Stimulated activated CD8-positive, alpha-beta memory T cell treated with anti-CD3 and anti-CD28 coated beads, Interleukin-2, amount 100 ng/mL, for 1 hour (primary cell): ENCODE results near the gene GABRA6.
"Not testable (repeated sequence)": the region's sequence is repeated elsewhere in the genome, so short reads cannot be mapped to it uniquely, and the experiment has no call there.

Experiments
- DNase-seq, 2 donors: peaks; one replicate each; pipeline ENCODE4 v3.0.0-alpha.2; 2020; ENCODE audit warnings: low read depth in 2 of 2

The GABRA6 gene

GRCh38 chr5:161685461-161685860 lies at the start of gene GABRA6:
Gene GABRA6 (plus strand): TSS chr5:161685721. CDS start chr5:161685990, 269 bp downstream.
- DNase-seq: no peak

GRCh38 chr5:161637591-161637990 lies 47.9 kb upstream of the GABRA6 start:
- DNase-seq: no peak

DNA sequence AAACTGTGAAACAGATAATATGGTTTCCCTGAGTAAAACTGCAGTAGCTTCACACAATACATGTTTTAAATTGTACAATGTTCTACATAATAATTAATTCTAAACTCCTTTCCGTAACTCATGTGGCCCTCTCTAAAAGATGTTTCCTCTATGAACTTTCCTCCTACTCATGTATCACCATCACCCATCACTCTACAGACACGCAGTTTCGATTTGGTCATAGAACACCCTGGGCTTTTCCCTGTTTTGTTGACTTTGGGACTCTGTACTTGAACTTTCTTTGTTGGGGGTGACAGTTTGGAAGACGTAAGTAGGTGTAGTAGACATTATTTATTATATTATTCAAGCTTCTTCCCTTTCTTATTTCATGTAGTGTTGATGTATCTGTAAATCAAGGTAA lies 44.1 kb upstream of the GABRA6 start:
- no peak for DNase-seq

DNA sequence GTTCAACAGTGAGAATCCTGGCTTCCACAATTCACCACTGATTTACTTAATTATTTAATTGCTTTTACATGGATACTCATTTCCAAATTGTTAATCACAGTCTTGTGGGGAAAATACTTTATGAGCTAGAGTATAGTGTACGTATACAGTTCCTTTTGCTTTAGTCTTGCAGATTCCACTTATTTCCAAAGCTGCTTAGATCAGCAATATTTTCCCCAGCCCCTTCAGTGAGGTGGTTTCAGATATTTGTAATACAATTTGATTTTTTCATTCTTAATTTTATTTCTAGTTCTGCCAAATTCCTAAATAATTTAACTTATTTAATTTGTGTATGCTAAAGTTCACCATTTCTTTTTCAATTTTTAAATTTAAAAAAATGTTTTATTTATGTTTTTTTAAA lies 40.3 kb upstream of the GABRA6 start:
- no peak for DNase-seq

DNA sequence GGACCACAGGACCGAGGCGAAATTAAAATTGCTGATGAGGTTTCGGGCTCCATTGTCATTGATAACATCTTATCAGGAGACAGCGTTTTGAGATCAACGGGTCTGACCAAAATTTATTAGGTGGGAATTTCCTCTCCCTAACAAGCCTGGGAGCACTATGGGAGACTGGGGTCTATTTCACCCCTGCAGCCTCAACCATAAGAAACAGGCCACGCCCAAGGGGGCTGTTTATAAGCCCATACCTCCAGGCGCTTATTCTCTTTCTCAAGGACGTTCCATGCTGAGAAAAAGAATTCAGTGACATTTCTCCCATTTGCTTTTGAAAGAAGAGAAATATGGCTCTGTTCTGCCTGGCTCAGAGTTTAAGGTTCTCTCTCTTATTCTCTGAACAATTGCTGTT lies 33.6 kb upstream of the GABRA6 start:
- not testable (repeated sequence) for DNase-seq

DNA sequence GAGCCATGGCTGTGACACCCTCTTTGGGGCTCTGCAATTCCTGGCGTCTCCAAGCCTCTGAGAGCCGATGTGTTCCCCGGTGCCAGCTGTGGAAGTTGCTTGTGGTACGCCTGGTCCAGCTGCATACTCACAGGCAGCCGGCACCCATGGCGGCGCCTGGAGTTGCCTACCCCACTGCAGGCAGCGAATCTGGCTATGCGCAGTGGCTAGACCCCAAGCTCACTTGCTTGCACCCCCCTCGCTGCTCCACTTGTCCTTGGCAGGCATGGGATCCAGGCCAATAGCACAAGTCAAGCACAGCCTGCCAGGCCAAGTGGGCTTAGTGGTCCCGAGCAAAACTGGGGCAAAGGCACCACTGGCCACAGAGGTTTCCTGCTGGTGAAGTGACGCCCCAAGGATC lies 24.7 kb upstream of the GABRA6 start:
- DNase-seq: no peak

- no peak for DNase-seq
These were observed 22.1 kb upstream of the GABRA6 start for GRCh38 chr5:161663431-161663830.

DNA sequence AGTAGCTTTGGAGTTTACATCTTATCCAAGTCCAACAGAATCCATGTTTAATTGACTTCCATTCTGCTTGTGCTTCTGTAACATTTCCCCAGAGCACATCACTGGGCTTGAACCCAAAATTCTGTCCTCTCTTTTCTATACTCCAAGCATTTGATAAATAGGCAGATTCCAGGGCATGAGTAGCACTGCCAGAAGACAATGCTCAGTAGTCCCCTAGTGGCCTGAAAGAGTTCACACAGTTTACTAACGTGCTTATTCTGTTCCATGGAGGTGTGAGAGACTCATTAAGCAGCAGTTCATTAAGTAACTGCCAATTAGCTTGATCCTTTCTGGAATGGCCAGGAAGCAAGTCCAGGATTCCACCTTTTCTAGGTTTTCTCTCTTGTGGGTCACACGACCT lies 9.4 kb upstream of the GABRA6 start:
- no peak for DNase-seq

GRCh38 chr5:161686149-161686548 lies 628 bp downstream of the GABRA6 start:
- no peak for DNase-seq

- no peak for DNase-seq
These were observed 1.4 kb downstream of the GABRA6 start for GRCh38 chr5:161686881-161687280.

DNA sequence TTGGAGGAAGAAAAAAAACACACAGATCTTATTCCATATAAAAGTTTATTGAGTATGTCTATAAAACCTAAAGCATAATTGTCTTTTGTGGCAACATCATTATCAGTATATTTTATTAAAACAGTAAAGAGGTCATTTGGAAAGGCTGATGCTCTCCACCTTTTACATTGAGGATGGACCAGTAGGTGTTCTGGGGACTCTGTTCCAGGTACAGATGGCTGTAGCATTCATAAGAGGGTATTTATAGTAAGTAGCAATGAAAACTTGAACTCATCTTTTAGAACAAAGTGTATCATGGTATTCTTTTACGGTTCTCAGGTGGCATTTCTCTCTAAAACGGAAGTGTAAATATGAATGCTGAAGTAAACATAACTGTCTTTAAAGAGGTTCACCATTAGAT lies 1.8 kb downstream of the GABRA6 start:
- no peak for DNase-seq

- no peak for DNase-seq
These were observed 6.4 kb downstream of the GABRA6 start for GRCh38 chr5:161691911-161692310.

DNA sequence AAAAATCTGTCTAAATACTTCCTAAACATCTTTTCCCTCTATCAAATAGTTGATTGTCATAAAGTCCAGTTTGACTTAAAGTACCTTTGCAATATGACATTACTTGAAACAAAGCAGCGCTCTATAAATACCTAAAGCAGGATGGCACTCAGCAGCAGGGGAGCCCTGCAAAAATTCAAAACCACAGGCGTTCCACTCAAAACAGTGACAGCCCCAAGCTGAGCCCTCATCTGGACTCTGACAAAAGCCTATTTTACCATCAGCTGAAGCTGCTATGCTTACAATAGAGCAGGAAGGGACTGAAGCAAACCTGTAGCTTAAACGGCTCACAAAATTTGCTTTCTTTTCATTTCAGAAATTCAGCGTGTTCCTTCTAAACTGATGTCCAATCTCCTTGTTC lies 11.5 kb downstream of the GABRA6 start:
- no peak for DNase-seq

GRCh38 chr5:161700065-161700464 lies 14.5 kb downstream of the GABRA6 start:
- DNase-seq: no peak

DNA sequence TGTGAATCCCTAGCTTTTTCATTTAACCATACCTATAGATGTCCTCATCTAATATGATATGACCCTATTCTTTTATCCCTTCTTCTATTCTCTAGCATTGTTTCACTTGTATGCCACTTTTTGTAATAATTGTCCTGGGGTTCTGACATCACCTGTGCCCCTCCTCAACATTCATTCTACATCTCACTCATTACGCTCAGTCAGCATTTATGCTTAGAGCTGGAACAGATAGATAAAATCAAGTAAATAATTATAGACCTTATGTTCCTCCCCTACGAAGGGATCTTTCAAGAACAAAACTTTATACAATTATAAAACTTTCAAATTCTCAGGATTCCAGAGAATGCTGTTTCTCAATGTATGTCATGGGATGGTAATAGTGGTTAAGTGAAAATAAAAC lies 18.0 kb downstream of the GABRA6 start:
- no peak for DNase-seq

DNA sequence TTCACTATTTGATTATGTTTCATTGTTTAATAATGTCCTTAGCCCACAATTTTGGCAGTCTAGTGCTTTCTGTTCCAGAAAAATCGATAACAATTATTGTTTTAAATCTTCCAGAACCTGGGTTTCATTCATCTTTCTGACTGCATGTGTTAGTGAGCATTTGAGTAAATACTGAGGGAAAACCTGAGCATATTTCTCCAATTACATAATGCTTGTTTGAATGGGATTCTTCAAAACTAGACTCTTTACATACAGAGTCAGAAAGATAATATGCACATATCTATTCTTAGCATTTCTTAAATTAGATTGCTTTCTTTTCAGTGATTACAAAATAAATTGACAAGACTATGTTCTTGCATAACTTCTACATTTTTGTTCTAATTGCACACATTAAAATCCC lies 21.9 kb downstream of the GABRA6 start:
- DNase-seq: no peak

- no peak for DNase-seq
These were observed 23.7 kb downstream of the GABRA6 start for GRCh38 chr5:161709239-161709638.

GRCh38 chr5:161713042-161713441 lies 27.5 kb downstream of the GABRA6 start:
- no peak for DNase-seq

DNA sequence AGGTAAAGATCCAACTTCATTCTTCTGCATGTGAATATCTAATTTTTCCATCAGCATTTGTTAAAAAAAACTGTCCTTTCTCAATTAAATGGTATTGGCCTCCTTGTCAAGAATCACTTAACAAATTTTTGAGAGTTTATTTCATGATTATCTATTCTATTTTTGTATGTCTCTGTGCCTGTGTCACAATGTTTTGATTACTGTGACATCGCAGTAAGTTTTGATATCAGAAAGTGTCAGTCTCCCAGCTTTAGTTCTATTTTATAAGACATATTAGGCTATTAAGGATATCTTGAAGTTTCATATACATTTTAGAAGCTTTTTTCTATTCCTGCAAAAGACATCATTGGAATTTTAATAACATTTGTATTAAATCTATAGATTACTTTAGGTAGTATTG lies 33.6 kb downstream of the GABRA6 start:
- DNase-seq: no peak

- no peak for DNase-seq
These were observed 34.9 kb downstream of the GABRA6 start for GRCh38 chr5:161720460-161720859.

- DNase-seq: no peak
These were observed 49.2 kb downstream of the GABRA6 start for GRCh38 chr5:161734741-161735140.

- DNase-seq: no peak
These were observed 54.9 kb downstream of the GABRA6 start for GRCh38 chr5:161740433-161740832.

- no peak for DNase-seq
These were observed 58.8 kb downstream of the GABRA6 start for GRCh38 chr5:161744276-161744675.

DNA sequence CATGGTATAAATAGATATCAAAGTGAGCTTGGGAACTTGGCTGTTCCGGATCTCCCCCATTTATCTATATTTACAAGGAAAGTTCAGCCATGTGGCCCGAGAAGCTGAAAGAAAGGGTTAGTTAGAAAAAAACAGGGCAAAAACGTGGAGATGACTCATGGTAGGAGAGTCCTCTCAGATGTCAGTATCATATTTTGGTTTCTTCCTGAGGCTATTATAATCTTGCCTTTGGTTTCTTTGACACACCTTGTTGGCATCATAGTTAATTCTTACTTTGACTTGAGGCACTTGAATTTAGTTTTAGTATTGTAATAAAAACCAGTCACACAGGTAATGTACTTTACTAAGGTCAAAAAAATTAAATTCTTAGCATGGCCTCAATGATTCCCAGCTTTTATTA lies 59.9 kb downstream of the GABRA6 start:
- DNase-seq: no peak

- no peak for DNase-seq
These were observed 65.7 kb downstream of the GABRA6 start for GRCh38 chr5:161751265-161751664.
